OCI-LY1 (cell line): Measurements from ENCODE around the gene AMPD3.

Experiments
- EZH2 ChIP-seq: fragments of 200-600 bp; sonication (generic), shearing (Covaris generic); IDR thresholded peaks from 2 replicates; pipeline ENCODE4 v1.8.0; 2017; ENCODE audit warnings: borderline replicate concordance, mixed run types, mild to moderate bottlenecking, antibody characterized with exemption, low read length, moderate library complexity, mixed read lengths
- TF ChIP-seq, protein P1 (sequence below): fragments of 200-600 bp; sonication (generic), shearing (Covaris generic); IDR thresholded peaks from 2 replicates; pipeline ENCODE4 v1.5.1; 2017; ENCODE audit warnings: mild to moderate bottlenecking, antibody characterized with exemption, low read length, moderate library complexity, mixed read lengths

DNA sequence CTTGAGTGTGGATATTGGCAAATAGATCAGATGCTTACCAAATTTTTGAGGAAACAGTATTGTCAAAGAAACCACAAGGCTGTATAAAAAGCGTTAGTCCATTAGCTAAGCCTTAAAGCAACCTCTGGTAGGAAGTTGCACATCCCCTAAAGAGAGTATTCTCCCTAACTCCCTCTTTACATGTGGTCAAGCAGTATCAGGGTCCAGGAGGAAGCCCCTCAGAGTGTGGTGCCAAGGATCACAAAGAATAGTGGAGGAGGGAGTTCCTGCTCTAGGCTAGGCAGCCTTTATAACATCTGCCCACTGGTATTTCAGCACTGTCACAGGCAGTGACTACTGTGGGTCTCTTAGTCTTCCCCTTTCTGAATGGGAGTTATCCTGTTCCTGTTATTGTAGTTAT lies 18.8 kb upstream of the AMPD3 start:
- TF ChIP-seq, protein P1, sequence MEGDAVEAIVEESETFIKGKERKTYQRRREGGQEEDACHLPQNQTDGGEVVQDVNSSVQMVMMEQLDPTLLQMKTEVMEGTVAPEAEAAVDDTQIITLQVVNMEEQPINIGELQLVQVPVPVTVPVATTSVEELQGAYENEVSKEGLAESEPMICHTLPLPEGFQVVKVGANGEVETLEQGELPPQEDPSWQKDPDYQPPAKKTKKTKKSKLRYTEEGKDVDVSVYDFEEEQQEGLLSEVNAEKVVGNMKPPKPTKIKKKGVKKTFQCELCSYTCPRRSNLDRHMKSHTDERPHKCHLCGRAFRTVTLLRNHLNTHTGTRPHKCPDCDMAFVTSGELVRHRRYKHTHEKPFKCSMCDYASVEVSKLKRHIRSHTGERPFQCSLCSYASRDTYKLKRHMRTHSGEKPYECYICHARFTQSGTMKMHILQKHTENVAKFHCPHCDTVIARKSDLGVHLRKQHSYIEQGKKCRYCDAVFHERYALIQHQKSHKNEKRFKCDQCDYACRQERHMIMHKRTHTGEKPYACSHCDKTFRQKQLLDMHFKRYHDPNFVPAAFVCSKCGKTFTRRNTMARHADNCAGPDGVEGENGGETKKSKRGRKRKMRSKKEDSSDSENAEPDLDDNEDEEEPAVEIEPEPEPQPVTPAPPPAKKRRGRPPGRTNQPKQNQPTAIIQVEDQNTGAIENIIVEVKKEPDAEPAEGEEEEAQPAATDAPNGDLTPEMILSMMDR = no peak
- no peak for TF ChIP-seq EZH2
